Measurements from ENCODE around the gene RAB8B.
"Not testable (repeated sequence)": the region's sequence is repeated elsewhere in the genome, so short reads cannot be mapped to it uniquely, and the experiment has no call there.

The RAB8B gene

GRCh38 chr15:63208824-63209223 lies 19.4 kb downstream of the RAB8B start:
- DNase-seq (ENCODE audit: low spot score): not testable (repeated sequence)

GRCh38 chr15:63210151-63211091 lies 21.0 kb downstream of the RAB8B start:
- DNase-seq (ENCODE audit: low spot score): no peak

GRCh38 chr15:63211092-63211490 lies 21.7 kb downstream of the RAB8B start:
- no peak for DNase-seq (ENCODE audit: low spot score)

DNA sequence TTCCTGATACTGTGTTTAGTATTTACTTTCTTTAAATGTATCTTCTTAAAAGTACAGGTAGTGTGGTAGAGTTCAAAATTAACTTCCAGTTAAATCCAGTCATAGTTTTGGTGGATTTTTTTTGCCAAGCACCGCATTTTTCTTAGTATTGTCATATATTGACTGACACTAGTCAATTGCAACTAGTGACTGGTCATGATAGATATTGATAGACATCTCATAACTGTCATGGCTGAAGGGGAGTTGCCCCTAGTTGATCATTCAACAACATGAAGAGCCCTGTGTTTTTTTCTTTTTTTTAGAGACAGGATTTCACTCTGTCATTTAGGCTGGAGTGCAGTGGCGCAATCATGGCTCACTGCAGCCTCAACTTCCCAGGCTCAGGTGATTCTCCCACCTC lies 22.1 kb downstream of the RAB8B start:
- DNase-seq (ENCODE audit: low spot score): no peak

DNA sequence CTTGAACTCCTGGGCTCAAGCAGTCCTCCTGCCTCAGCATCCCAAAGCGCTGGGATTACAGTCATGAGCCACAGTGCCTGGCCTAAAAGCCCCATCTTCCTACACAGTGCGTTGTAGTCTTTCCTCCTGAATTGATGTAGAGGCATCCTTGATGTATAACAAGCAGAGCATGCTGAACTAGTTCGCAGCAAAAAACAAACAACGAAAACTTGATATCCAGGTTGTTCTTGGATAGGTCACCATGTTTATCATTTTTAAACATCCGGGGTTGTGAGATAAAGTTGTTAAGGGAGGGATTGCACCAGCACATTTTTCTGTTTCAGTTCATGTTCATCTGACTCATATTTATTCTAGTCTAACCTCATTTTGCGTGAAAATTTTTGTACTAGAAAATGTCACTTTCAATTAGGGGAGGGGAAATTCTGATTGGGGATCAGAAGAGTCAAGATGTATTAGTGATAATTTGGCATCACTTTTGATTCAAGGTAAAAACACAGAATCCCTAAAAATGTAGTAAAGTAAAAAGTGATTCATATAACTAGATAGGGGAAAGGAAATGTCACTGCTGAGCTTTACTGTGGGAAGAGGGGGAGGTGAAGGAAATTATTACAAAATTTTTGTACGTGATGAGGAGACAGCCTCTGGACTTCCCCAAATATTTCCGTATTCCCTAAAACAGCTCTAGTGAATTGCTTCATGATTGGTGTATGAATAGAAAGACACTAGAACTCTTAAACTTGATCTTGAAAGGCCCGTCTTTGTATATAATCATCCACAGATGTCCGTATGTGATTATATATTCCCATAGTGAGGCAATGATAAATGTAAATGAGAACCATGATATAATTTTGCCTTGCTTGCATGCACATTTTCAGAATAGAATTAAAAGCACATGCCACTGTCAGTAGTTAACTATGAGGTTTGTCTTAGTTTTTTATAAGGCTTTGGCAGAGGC lies 22.9 kb downstream of the RAB8B start:
- DNase-seq (ENCODE audit: low spot score): no peak

- no peak for DNase-seq (ENCODE audit: low spot score)
Observed at GRCh38 chr15:63218100-63218808, 28.8 kb downstream of the RAB8B start.

DNA sequence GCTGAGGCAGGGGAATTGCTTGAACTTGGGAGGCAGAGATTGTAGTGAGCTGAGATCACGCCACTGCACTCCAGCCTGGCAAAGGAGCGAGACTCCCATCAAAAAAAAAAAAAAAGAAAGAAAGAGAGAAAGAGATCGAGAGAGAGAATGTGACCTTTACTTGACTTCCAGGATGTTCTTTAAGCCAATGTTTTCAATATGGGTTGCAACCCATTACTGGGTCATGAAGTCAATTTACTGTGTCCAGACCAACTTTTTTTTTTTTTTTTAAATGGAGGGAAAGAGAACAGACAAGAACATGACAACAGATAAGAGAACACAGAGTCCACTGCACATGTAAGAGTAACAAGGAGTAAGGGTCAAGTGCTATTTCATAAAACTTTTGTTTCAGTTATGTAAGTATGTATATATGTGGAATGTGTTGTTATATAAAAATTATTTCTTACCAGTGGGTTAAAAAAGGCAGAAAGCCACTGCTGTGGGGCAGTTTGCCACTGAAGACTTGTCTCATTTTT lies 29.8 kb downstream of the RAB8B start:
- DNase-seq (ENCODE audit: low spot score): no peak

DNA sequence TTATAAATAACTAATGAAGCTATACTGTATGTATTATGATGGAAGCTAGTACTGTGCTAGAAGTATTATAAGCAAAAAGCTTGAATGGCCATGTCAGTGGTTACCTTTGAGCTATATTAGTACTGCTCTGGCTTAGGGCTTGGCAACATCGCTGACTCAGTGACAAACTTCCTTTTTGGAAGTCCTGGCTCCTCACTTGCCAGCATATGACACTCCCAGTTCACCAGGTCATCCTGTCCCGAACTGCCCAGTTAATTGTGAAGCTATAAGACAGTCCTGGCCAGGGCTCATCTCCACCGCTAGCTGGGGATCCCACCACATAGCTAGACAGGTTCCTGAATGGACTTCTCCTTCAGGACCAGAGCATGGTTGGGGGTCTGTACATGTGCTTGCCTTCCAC lies 31.9 kb downstream of the RAB8B start:
- DNase-seq (ENCODE audit: low spot score): no peak

DNA sequence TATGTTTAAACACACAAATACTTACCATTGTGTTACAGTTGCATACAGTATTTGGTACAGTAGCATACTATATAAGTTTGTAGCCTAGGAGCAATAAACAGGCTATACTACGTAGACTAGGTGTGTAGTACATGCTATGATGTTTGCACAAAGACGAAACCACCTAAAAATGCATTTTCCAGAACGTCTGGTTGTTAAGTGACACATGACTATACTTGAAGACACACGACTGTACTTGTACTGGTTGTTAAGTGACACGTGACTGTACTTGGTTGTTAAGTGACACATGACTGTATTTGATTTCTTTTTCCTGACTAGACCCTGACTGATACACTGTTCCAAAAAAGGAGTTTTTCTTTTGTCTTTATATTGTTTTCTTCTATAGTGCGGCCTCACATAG lies 34.1 kb downstream of the RAB8B start:
- no peak for DNase-seq (ENCODE audit: low spot score)

GRCh38 chr15:63225381-63225780 lies 36.0 kb downstream of the RAB8B start:
- DNase-seq (ENCODE audit: low spot score): no peak

- DNase-seq (ENCODE audit: low spot score): no peak
Observed at GRCh38 chr15:63226155-63226883, 36.9 kb downstream of the RAB8B start.

DNA sequence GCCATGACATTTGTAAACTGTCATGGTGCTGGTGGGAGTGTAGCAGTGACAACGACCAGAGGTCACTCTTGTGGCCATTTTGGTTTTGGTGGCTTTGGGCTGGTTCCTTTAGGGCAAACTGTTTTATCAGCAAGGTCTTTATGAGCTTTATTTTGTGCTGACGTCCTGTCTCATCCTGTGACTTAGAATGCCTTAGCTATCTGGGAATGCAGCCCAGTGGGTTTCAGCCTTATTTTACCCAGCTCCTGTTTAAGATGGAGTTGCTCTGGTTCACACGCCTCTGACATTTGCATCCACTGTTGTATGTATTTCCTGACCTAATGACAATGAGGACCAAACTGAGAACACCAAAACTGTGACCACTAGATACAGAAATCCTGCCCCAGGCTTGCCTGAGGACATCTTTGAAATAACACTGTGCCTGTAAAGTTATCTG lies 37.6 kb downstream of the RAB8B start:
- no peak for DNase-seq (ENCODE audit: low spot score)

DNA sequence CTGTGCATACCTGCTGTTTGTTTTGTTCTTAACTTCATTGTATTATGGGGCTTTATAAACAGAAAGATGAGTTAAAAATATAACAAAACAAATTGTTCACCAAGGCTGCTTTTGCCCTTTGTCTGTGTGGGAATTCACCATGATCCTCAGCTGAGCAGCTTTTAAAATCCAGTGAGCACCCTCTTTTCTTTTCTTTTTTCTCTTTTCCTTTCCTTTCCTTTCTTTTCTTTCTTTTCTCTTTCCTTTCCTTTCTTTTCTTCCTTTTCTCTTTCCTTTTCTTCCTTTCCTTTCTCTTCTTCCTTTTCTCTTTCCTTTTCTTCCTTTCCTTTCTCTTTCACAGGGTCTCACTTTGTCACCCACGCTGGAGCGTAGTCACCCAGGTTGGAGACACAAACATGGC lies 38.3 kb downstream of the RAB8B start:
- DNase-seq (ENCODE audit: low spot score): no peak

GRCh38 chr15:63231206-63231605 lies 41.8 kb downstream of the RAB8B start:
- no peak for DNase-seq (ENCODE audit: low spot score)

DNA sequence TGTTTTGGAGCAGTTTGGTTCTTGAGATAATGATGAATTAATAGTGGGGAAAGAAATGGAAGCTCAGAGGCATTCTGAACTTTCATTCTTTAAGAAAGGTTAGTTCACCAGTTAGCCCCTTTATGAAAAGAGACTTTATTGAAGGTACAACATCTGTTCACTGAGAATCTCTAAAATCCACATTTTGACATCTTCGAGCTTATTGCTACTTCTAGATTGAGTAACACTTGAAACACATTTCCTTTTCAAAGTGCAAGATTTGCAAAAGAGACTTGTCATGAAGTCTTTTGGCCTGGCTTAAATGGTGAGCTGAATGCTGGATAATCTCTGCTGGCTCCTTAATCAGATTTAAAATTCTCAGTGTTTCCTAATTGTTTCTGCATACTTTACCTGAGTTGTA lies 42.3 kb downstream of the RAB8B start:
- DNase-seq (ENCODE audit: low spot score): no peak

DNA sequence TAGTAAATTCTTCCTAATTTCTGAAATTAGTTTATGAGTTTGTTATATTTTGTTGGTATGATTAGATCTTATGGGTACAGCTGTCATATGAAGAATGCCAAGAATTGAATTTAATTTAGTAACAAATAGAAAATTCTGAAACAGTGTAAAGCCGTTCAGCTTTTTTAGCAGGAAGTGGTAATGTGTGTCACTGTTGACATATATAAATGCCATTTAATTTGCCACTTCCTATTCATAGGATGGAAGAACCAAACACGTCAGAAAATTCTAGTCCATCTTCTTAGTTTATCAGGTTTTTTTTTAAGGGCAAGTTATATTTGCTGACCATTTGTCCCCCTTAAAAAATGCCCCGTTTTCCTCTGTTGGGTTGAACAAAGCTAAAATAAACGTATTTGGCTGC lies 43.0 kb downstream of the RAB8B start:
- DNase-seq (ENCODE audit: low spot score): no peak

DNA sequence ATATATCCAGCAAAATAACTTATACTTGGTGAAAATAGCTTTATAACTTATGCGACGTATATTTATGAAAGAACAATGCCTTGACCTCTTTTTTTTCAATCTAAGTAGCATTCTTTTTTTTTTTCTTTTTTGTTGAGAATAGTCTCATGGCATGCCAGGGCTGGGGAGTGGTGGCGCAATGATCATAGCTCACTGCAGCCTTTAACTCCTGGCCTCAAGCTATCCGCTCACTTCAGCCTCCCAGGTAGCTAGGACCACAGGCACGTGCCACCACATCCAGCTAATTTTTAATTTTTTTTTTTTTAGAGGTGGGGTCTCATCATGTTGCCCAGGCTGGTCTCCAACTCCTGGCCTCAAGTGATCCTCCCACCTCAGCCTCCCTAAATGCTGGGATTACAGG lies 43.5 kb downstream of the RAB8B start:
- no peak for DNase-seq (ENCODE audit: low spot score)

DNA sequence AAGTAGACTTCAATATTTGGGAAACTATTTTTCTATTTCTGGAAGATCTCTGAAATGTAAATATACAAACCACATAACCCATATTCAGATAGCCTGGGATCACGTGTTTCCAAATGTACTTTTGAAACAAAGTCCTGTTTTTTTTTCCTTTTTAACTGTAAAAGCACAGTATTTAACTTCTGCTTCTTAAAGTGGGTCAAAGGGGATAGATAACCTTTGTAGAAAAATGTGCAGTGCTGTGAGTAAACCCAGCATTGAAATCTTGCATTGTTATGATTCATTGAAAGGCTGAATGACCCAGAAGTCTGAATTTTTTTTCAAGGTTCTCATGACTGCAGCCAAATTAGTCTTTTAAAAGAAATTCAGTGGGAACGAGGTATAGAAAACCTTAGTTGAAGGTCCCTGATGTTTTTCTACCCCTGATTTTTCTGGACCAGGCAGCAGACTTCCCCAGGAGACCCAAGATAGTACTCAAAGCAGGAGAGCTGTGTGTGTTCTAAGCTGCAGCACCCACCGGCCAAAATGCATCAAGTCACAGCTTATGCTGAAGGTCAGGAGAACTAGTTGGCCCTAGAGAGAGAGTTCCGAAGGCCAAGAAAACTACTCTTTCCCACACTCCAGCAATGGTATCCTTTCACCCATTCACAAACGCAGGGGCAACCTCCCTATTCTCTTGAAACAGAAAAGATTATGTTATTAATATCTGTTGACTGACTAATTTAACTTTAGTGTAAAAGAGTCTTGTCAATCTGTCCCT lies 44.4 kb downstream of the RAB8B start:
- no peak for DNase-seq (ENCODE audit: low spot score)

DNA sequence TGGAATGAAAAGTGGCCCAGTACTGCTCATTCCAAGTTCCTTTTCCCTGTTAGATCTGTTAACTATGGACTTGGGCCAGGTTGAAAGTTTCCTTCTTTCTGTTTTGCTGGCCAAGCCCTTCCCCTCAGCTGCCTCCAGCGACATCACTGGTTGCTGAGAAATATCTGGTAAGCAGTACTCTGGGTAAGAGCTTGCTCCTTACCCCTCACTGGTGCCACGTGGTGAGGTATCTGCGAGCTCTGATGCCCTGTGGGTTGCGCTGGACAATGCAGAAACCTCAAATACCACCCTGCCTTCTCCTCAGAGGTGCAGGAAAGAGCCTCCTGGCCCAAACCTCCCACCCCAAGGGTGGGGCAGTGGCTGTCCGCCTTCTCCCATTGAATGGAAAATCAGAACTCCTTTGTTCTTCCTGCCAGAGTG lies 45.1 kb downstream of the RAB8B start:
- DNase-seq (ENCODE audit: low spot score): no peak

DNA sequence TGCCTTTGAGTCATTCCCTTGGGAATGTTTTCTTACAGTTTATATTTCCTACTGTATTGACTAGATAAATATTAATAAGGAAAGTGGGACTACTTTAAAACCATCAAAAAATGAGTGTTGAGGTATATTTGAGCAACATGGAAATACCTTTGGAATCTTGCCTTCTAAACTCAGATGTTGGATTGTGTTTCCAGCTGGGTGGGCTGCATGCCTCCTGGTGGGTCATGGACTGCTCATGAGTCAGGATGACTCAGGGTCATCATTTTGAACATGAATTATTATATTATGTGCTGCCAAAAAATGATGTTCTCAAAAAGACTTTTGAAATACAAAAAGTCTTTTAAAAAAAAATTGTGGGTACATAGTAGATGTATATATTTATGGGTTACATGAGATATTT lies 46.9 kb downstream of the RAB8B start:
- DNase-seq (ENCODE audit: low spot score): no peak
